GM23338 (cell line): ENCODE measurements around the gene LY86. TPM values are rescaled to one million over a fixed set of nuclear protein-coding genes. Genes with fewer than 3 reads are reported as not detected.
A peak's percentile ranks its signal among the peaks of the same experiment; 100 is the strongest.

Experiments used
- ATAC-seq: fragments of 200-7000 bp; cut with Tn5 transposase; 3 replicates; pipeline ENCODE4 v1.9.1; 2020
- DNase-seq: peaks from one replicate; pipeline ENCODE4 v3.0.0-alpha.2; 2015; ENCODE audit warnings: low spot score
- H2AFZ ChIP-seq: fragments of 200-600 bp; sonication (generic); 2 replicates; pipeline ENCODE4 v1.8.0; 2016; ENCODE audit warnings: antibody characterized with exemption, mild to moderate bottlenecking, moderate library complexity
- H3F3A ChIP-seq: fragments of 200-600 bp; sonication (generic); replicated peaks from 2 replicates; pipeline ENCODE4 v1.8.0; 2017; ENCODE audit warnings: antibody characterized with exemption, mixed run types, low read depth
- H3K27ac ChIP-seq: fragments of 200-600 bp; sonication (generic); 2 replicates; pipeline ENCODE4 v1.6.1; 2016; ENCODE audit warnings: low read depth
- H3K27me3 ChIP-seq: fragments of 200-600 bp; sonication (generic); 2 replicates; pipeline ENCODE4 v1.8.0; 2016; ENCODE audit warnings: mild to moderate bottlenecking, mixed run types, moderate library complexity; ENCODE audit not compliant: insufficient read depth
- H3K36me3 ChIP-seq: fragments of 200-600 bp; sonication (generic); 2 replicates; pipeline ENCODE4 v1.8.0; 2016; ENCODE audit warnings: mild to moderate bottlenecking; ENCODE audit not compliant: insufficient read depth
- H3K4me1 ChIP-seq: fragments of 200-600 bp; sonication (generic); 2 replicates; pipeline ENCODE4 v1.8.0; 2016; ENCODE audit warnings: mild to moderate bottlenecking, moderate library complexity; ENCODE audit not compliant: insufficient read depth
- H3K4me2 ChIP-seq: fragments of 200-600 bp; sonication (generic); 2 replicates; pipeline ENCODE4 v1.7.1; 2017; ENCODE audit warnings: mixed run types
- H3K4me3 ChIP-seq: fragments of 200-600 bp; sonication (generic); 2 replicates; pipeline ENCODE4 v1.6.1; 2016; ENCODE audit warnings: mixed run types
- H3K79me2 ChIP-seq: fragments of 200-600 bp; sonication (generic); replicated peaks from 2 replicates; pipeline ENCODE4 v1.8.0; 2017; ENCODE audit warnings: mild to moderate bottlenecking; ENCODE audit not compliant: insufficient read depth
- H3K9me2 ChIP-seq: fragments of 200-600 bp; sonication (generic); 2 replicates; pipeline ENCODE4 v1.8.0; 2017; ENCODE audit not compliant: insufficient read depth
- H4K20me1 ChIP-seq: fragments of 200-600 bp; sonication (generic); replicated peaks from 2 replicates; pipeline ENCODE4 v1.8.0; 2017; ENCODE audit warnings: mild to moderate bottlenecking; ENCODE audit not compliant: insufficient read depth
- H3K27ac Mint-ChIP-seq: 2 replicates; pipeline ENCODE4 v1.8.0; 2020; ENCODE audit warnings: inconsistent platforms, mild to moderate bottlenecking, moderate library complexity, mixed read lengths
- H3K27me3 Mint-ChIP-seq: 3 replicates; pipeline ENCODE4 v1.8.0; 2022; ENCODE audit warnings: low read depth, mild to moderate bottlenecking, moderate library complexity, mixed read lengths, inconsistent platforms; ENCODE audit not compliant: insufficient read depth, poor library complexity
- H3K36me3 Mint-ChIP-seq: 3 replicates; pipeline ENCODE4 v1.8.0; 2021; ENCODE audit warnings: low read depth, mild to moderate bottlenecking, inconsistent platforms, moderate library complexity, mixed read lengths
- H3K4me1 Mint-ChIP-seq: 3 replicates; pipeline ENCODE4 v1.8.0; 2020; ENCODE audit warnings: mild to moderate bottlenecking, inconsistent platforms, mixed read lengths
- H3K4me3 Mint-ChIP-seq: 3 replicates; pipeline ENCODE4 v1.8.0; 2021; ENCODE audit warnings: moderate library complexity, mild to moderate bottlenecking, inconsistent platforms, mixed read lengths
- H3K9me3 Mint-ChIP-seq: 3 replicates; pipeline ENCODE4 v1.8.0; 2020; ENCODE audit warnings: moderate library complexity, mild to moderate bottlenecking, inconsistent platforms, mixed read lengths
- ETS1 ChIP-seq: IDR thresholded peaks from 2 replicates; pipeline ENCODE4 v1.6.1; 2016; ENCODE audit warnings: antibody characterized with exemption
- NANOG ChIP-seq: IDR thresholded peaks from 2 replicates; pipeline ENCODE4 v1.6.1; 2016; ENCODE audit warnings: antibody characterized with exemption, borderline replicate concordance
- POLR2AphosphoS5 ChIP-seq: IDR thresholded peaks from 2 replicates; pipeline ENCODE4 v1.6.1; 2016; ENCODE audit warnings: antibody characterized with exemption, low read depth
- ZNF462 ChIP-seq: fragments of 250-450 bp; sonication (Bioruptor Pico); IDR thresholded peaks from 2 replicates; pipeline ENCODE4 v1.5.0; 2020; ENCODE audit warnings: mild to moderate bottlenecking, moderate library complexity
- polyA plus RNA-seq: library from polyadenylated mRNA; unstranded; fragments of >200 nt; fragmentation: Nextera tagmentation; extraction: Ambion mirVana; gene quantifications from 2 replicates; pipeline ENCODE4 v1.2.1, GENCODE V29; 2016
- total RNA-seq: library from RNA; depleted of rRNA; stranded (reverse); fragments of >200 nt; shearing (Covaris generic); gene quantifications from 2 replicates; pipeline ENCODE4 v1.2.3, GENCODE V29; 2014
- TF ChIP-seq, protein P1 (sequence below), 2 experiments: fragments of 200-600 bp in 1 of 2; sonication (generic) in 1 of 2; conservative IDR thresholded peaks; 2 replicates each; pipeline versions ENCODE4 v1.5.1 to v1.6.1; 2016 to 2017; ENCODE audit warnings: antibody characterized with exemption in 2 of 2, low read depth in 2 of 2, mild to moderate bottlenecking in 2 of 2, moderate library complexity in 1 of 2

Gene LY86
- total and polyA plus RNA-seq, 2 experiments from 2014 or later = 0.29 TPM; not detected in 1

GRCh38 chr6:6595025-6595424 lies 6.5 kb downstream of the LY86 start (continued):
- TF ChIP-seq ZNF462 = no peak

GRCh38 chr6:6595952-6596351 lies 7.4 kb downstream of the LY86 start:
- H3K9me2 ChIP-seq = 0 out of 2 replicates have a peak, but pooled peaks cover 3% of the 10 kb centered on the region
- H3K27ac Mint-ChIP-seq = no peak overlapping the region
- no peaks in the 10 kb centered on the region for H3K36me3 Mint-ChIP-seq
- no peak for DNase-seq
- no peaks in the 10 kb centered on the region for H3K79me2 ChIP-seq
- peaks cover 11% of the 10 kb centered on the region for H3K4me1 Mint-ChIP-seq
- no peaks in the 10 kb centered on the region for H3K9me3 Mint-ChIP-seq
- no peak for ATAC-seq
- H3K27me3 ChIP-seq = no peaks in the 10 kb centered on the region
- no peaks in the 10 kb centered on the region; the same call in 1 of the 2 replicates for H3K4me1 ChIP-seq
- no peak overlapping the region for H3K4me3 ChIP-seq
- 0 out of 2 replicates have a peak overlapping the region, but pooled peaks have one; percentile 28 for H2AFZ ChIP-seq
- no peaks in the 10 kb centered on the region for H3F3A ChIP-seq
- H3K4me3 Mint-ChIP-seq = no peak overlapping the region
- no peaks in the 10 kb centered on the region for H4K20me1 ChIP-seq
- no peak overlapping the region for H3K27ac ChIP-seq
- no peaks in the 10 kb centered on the region for H3K36me3 ChIP-seq
- no peak overlapping the region for H3K4me2 ChIP-seq
- peaks cover 2% of the 10 kb centered on the region for H3K27me3 Mint-ChIP-seq
- TF ChIP-seq, protein P1, sequence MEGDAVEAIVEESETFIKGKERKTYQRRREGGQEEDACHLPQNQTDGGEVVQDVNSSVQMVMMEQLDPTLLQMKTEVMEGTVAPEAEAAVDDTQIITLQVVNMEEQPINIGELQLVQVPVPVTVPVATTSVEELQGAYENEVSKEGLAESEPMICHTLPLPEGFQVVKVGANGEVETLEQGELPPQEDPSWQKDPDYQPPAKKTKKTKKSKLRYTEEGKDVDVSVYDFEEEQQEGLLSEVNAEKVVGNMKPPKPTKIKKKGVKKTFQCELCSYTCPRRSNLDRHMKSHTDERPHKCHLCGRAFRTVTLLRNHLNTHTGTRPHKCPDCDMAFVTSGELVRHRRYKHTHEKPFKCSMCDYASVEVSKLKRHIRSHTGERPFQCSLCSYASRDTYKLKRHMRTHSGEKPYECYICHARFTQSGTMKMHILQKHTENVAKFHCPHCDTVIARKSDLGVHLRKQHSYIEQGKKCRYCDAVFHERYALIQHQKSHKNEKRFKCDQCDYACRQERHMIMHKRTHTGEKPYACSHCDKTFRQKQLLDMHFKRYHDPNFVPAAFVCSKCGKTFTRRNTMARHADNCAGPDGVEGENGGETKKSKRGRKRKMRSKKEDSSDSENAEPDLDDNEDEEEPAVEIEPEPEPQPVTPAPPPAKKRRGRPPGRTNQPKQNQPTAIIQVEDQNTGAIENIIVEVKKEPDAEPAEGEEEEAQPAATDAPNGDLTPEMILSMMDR (conservative IDR thresholded peaks at IDR 0.05; ENCODE audit: low read depth in 2 of 2) = no peak
- no peak for TF ChIP-seq NANOG
- no peak for TF ChIP-seq ETS1
- TF ChIP-seq POLR2AphosphoS5 = no peak
- no peak for TF ChIP-seq ZNF462
